SK-N-MC (cell line): ENCODE results near the gene NOL6.

ENCODE experiments used
- DNase-seq: peaks from one replicate; pipeline ENCODE4 v3.0.0-alpha.2; 2011; ENCODE audit warnings: low read depth, low spot score
- H3K27ac ChIP-seq: fragments of 200-600 bp; sonication (generic); 2 replicates; pipeline ENCODE4 v1.5.1; 2016; ENCODE audit warnings: mixed run types
- H3K36me3 ChIP-seq: fragments of 200-600 bp; sonication (generic); 2 replicates; pipeline ENCODE4 v1.6.1; 2017; ENCODE audit warnings: antibody characterized with exemption, low read length, mixed read lengths; ENCODE audit not compliant: insufficient read depth
- H3K4me3 ChIP-seq: fragments of 200-600 bp; sonication (generic); 2 replicates; pipeline ENCODE4 v1.5.1; 2016
- H3K9ac ChIP-seq: fragments of 200-600 bp; sonication (generic); 2 replicates; pipeline ENCODE4 v1.8.0; 2017; ENCODE audit warnings: mixed run types, mixed read lengths; ENCODE audit not compliant: insufficient read length
- H3K9me3 ChIP-seq: fragments of 200-600 bp; sonication (generic); 2 replicates; pipeline ENCODE4 v1.6.1; 2017; ENCODE audit warnings: low read depth, mild to moderate bottlenecking, antibody characterized with exemption, low read length, moderate library complexity, mixed read lengths
- EZH2 ChIP-seq: fragments of 200-600 bp; sonication (generic); IDR thresholded peaks from one replicate; pipeline ENCODE4 v1.6.1; 2017; ENCODE audit warnings: antibody characterized with exemption
- FOXP2 ChIP-seq: optimal IDR thresholded peaks from 2 replicates; pipeline ENCODE3; 2011; ENCODE audit warnings: mild to moderate bottlenecking, moderate library complexity; ENCODE audit not compliant: insufficient read depth; ENCODE audit errors: extremely low read length, control extremely low read depth
- POLR2AphosphoS5 ChIP-seq: IDR thresholded peaks from 2 replicates; pipeline ENCODE4 v1.6.1; 2012; ENCODE audit warnings: mild to moderate bottlenecking, low read depth, low read length, borderline replicate concordance

The NOL6 gene

GRCh38 chr9:33447799-33448553 is 25.7 kb downstream of the NOL6 start:
- Histone ChIP-seq H3K27ac (no peak overlapping the region), H3K36me3 (no peaks in the 10 kb centered on the region), H3K9me3 (no peaks in the 10 kb centered on the region), H3K9ac (no peak overlapping the region), H3K4me3 (peak overlapping the region; percentile 64)
- no peak for DNase-seq
- TF ChIP-seq EZH2 (no peak), FOXP2 (no peak), POLR2AphosphoS5 (no peak)

- Histone ChIP-seq H3K27ac (no peak within 1 kb of the TSS), H3K4me3 (peak within 1 kb of the TSS; percentile 64), H3K9me3 (no peaks in the 10 kb centered on the region), H3K36me3 (no peaks in the 10 kb centered on the region), H3K9ac (no peak within 1 kb of the TSS)
- DNase-seq = no peak
- TF ChIP-seq EZH2 = no peak
- no peak for TF ChIP-seq FOXP2
- no peak for TF ChIP-seq POLR2AphosphoS5
Measured at GRCh38 chr9:33446946-33447798, 26.6 kb downstream of the NOL6 start, which contains the start of gene AQP3. TSS of gene AQP3 (minus strand) at chr9:33447593. CDS start at chr9:33447530, 63 bp downstream.

- no peak for DNase-seq
- Histone ChIP-seq H3K4me3 (no peak overlapping the region), H3K9ac (no peak overlapping the region), H3K27ac (no peak overlapping the region), H3K9me3 (no peaks in the 10 kb centered on the region), H3K36me3 (no peaks in the 10 kb centered on the region)
- no peak for TF ChIP-seq EZH2
- TF ChIP-seq FOXP2 = no peak
- no peak for TF ChIP-seq POLR2AphosphoS5
Measured at GRCh38 chr9:33446240-33446945, 27.3 kb downstream of the NOL6 start.

GRCh38 chr9:33445389-33446239 is 28.1 kb downstream of the NOL6 start:
- H3K36me3 ChIP-seq = no peaks in the 10 kb centered on the region
- H3K4me3 ChIP-seq = no peak overlapping the region
- no peaks in the 10 kb centered on the region for H3K9me3 ChIP-seq
- no peak for DNase-seq
- no peak overlapping the region for H3K27ac ChIP-seq
- TF ChIP-seq EZH2 (no peak), POLR2AphosphoS5 (no peak), FOXP2 (no peak)
- H3K9ac ChIP-seq = no peak overlapping the region

- Histone ChIP-seq H3K4me3 (no peak overlapping the region), H3K36me3 (no peaks in the 10 kb centered on the region), H3K27ac (no peak overlapping the region), H3K9me3 (no peaks in the 10 kb centered on the region), H3K9ac (no peak overlapping the region)
- TF ChIP-seq FOXP2 (no peak), POLR2AphosphoS5 (no peak), EZH2 (no peak)
- DNase-seq = no peak
Measured at GRCh38 chr9:33443464-33444154, 30.1 kb downstream of the NOL6 start.

- Histone ChIP-seq H3K9me3 (no peaks in the 10 kb centered on the region), H3K9ac (no peak overlapping the region), H3K27ac (no peak overlapping the region), H3K36me3 (no peaks in the 10 kb centered on the region), H3K4me3 (no peak overlapping the region)
- TF ChIP-seq FOXP2 (no peak), EZH2 (no peak), POLR2AphosphoS5 (no peak)
- DNase-seq = no peak
Measured at GRCh38 chr9:33443047-33443446, 30.7 kb downstream of the NOL6 start.

GRCh38 chr9:33442125-33442524 is 31.6 kb downstream of the NOL6 start:
- no peak for TF ChIP-seq EZH2
- no peak overlapping the region for H3K27ac ChIP-seq
- no peaks in the 10 kb centered on the region for H3K36me3 ChIP-seq
- no peak overlapping the region for H3K9ac ChIP-seq
- H3K9me3 ChIP-seq = no peaks in the 10 kb centered on the region
- DNase-seq = no peak
- no peak overlapping the region for H3K4me3 ChIP-seq
